NCI-H187 treated with DMSO at 0.1 percent for 48 hours (cell line): ENCODE results near the gene MAGEF1.
A peak's percentile ranks its signal among the peaks of the same experiment; 100 is the strongest.
"Not testable (repeated sequence)": the region's sequence is repeated elsewhere in the genome, so short reads cannot be mapped to it uniquely, and the experiment has no call there.

Experiments
- DNase-seq: peaks from one replicate; lab custom pipeline; 2025; lab: John Stamatoyannopoulos, UW

MAGEF1 gene

GRCh38 chr3:184741798-184742675 lies 30.2 kb upstream of the MAGEF1 start:
- DNase-seq = no peak

- DNase-seq = no peak
Measured at GRCh38 chr3:184741259-184741556, 29.3 kb upstream of the MAGEF1 start.

GRCh38 chr3:184740509-184741258 lies 28.8 kb upstream of the MAGEF1 start:
- no peak for DNase-seq

GRCh38 chr3:184739594-184740505 lies 28.0 kb upstream of the MAGEF1 start:
- DNase-seq = no peak

DNA sequence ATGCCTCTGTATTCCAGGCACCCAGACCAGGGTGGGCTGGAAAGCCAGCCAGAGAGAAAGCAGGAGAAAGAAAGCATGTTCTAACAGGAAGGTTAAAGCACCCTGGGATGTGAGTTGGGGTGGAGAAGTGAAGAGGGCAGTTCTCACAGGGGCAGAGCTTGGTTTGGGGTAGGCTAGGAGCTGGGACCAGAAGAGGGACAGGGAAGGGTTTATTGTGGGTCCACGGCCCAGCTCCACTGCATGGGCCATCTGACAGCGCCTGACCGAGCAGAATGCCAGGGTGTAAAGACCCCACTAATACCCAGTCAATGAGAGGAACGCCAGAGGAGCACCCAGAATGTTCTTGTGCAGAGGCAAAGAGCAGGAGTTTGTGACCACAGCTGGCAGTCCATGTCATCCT lies 27.1 kb upstream of the MAGEF1 start:
- no peak for DNase-seq

DNA sequence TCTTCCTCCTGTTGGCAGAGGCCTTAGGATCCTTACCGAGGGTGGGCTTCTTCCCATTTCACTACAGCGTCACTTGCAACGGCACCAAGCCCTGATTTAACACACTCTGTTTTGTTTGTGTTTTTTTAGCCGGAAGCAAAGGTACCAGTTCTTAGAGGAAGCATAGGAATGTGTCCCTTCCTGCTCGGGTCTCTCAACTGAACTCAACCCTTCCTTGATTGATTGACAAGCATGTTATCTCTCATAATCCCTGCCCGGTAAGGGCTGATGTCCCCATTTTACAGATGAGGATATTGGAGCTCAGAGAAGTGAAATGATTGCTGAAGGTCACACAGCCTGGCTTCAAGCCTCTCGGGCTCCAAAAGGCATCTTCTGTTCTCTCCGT lies 26.6 kb upstream of the MAGEF1 start:
- DNase-seq = no peak

DNA sequence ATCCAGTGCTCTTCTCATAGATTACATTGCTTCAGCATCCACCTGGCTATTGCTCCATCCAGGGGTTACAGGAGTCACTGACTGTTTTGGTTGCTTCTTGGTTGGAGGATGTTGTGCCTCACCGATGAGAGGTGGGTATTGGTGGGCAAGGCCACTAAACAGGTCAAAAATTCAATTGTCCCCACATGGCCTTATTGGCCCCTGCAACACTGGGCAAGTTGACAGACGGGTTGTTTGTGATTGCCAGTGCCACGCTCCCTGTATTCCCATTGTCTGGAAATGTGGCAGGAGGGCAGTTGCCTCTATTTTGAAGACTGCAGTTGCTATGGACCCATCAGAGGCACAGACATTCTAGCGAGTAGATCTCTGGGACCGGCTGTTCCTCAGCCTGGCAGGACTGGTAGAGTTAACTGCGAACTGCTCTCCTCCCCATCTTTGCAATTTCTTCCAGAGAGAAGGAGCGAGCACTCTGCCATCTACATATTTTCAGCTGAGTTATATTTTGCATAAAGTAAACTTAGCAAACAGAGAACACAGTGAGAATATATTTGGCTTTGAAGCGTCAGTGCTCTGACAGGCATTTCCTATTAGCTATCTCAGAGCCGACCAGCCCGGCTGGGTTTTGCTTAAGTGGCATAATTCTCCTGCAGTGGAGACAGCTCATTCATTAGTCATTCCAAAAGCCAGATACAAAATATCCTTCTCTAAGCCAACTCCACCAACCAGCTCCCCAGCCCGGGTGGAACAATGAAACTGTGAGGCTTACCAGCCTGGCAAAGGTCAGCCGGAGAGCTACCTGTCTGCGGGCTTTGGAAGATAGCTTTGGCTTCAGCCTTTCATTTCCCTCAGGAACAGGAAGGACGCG lies 26.0 kb upstream of the MAGEF1 start:
- DNase-seq = no peak

- DNase-seq = no peak
Measured at GRCh38 chr3:184737063-184737462, 25.2 kb upstream of the MAGEF1 start.

- DNase-seq = no peak
Measured at GRCh38 chr3:184734903-184735701, 23.2 kb upstream of the MAGEF1 start.

GRCh38 chr3:184733971-184734608 lies 22.2 kb upstream of the MAGEF1 start:
- no peak for DNase-seq

GRCh38 chr3:184733181-184733580 lies 21.3 kb upstream of the MAGEF1 start:
- DNase-seq = no peak

DNA sequence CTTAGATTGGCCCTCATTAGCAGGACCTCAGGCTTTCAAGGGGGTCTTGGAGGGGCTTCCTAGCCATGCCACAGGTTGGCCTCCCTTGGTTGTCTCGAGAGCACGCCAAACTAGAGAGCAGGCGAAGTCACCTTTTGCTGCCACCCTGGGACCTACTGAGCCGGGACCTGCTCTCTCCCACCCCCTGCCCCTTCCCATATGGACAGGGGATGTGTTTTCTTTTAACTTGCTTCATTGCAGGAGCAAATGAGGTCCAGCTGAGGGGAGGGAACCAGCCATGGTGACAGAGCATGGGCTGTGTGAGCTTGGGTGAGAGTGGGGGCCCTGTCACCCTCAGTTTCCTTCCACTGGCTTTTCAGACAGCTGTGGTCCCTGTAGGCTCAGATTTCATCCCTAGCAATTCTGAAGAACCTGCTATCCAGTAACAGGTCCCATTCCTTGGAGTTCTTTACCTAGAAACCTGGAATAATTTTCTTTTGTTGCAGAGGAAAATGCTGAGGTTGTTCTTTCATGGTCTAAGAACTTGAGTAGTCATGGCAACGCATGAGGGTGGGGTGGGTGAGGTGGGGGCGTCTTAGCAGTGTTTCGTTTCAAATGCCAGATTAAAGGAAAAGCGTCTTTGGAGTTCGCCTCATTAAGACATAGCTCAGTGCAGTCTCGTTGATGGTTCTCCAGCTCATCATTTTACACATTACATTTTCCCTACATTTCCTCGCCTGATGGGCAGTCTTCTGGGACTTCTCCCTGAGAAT lies 20.1 kb upstream of the MAGEF1 start:
- no peak for DNase-seq

- DNase-seq = no peak
Measured at GRCh38 chr3:184730924-184731323, 19.1 kb upstream of the MAGEF1 start.

DNA sequence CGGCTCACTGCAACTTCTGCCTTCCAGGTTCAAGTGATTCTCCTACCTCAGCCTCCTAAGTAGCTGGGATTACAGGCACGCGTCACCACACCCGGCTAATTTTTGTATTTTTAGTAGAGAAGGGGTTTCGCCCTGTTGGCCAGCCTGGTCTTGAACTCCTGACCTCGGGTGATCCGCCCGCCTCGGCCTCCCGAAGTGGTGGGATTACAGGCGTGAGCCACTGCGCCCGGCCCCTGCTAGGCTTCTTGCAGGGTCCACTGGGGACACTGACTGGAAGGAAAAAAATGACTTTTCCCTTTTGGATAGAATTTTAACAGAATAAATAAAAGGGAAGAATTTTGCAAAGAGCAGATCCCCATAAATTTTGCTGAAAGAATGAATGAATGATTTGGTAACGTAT lies 17.3 kb upstream of the MAGEF1 start:
- not testable (repeated sequence) for DNase-seq

GRCh38 chr3:184728010-184728527 lies 16.2 kb upstream of the MAGEF1 start:
- DNase-seq = no peak

DNA sequence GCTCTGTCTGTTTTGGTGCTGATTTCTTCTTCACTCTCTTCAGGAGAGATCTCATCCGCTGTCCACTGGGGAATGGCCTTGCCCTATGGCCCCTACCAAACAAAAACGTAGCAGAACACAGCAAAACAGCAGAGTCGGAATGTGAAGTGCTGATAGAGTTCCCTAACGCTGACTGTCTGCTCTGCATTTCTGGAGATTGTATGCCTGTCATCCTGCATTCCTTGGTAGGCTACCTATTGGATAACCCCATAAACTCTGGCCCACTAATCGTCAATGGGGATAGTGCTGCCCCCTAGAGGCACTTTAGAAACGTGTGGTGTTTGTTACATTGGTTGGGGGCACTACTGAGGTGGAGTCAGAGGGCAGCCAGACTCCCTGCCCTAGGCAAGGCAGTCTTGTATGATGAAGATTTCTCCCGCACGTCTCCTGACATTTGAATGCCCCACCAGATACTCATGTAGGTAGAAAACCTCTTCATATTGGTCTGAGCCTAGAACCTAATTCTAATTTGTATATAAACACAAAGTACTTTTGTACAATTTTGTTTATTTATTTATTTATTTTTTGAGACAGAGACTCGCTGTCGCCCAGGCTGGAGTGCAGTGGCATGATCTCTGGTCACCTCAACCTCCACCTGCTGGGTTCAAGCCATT lies 15.6 kb upstream of the MAGEF1 start:
- DNase-seq = peak; percentile 20

DNA sequence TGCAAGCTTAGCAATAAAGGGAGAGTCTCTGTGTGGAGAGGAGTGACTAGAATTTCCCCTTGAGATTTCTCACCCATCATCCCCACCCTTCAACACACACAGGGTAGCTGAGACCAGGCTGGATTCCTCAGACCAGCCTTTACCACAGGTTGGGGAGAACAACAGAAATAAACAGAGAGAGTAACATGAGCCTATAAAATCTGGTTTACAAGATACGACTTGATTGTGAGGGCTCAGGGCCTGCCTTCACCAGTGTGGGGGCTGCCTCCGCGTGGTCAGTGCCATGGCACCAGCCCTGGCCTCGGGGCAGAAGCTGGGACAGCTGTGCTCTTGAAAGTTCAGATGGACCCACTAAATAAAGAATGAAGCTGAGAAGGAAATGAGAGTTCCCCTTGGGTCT lies 14.6 kb upstream of the MAGEF1 start:
- no peak for DNase-seq

DNA sequence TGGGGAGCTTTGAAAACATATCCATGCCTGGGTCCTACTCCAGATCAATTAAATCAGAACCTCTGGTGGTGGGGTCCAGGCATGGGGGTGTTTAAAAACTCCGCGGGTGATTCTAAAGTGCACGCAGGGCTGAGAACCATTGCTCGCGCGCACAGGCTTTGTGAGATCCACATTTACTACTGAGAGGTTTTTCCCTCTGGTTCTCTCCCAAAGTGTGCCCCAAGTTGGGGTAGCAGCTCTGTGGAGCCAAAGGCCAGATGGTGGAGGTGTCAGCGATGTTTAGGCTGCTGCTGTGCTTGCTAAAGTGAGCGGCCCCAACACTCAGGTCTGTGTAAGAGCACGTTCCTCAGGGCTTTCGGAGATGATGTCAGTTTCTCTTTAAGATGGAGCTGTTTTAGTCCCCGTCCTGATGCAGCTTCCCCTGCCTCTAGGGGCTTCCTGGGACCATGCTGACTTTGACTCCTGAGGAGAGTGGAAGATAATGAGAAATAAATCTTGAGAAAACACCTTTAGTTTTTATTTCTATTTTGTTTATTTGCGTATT lies 13.4 kb upstream of the MAGEF1 start:
- DNase-seq = no peak
